Measurements from ENCODE around the gene FAM114A2. TPM values are rescaled to one million over a fixed set of nuclear protein-coding genes. Genes with fewer than 3 reads are reported as not detected.

The FAM114A2 gene
- total RNA-seq, 1 donor from 2014 or later = 30.5 TPM

DNA sequence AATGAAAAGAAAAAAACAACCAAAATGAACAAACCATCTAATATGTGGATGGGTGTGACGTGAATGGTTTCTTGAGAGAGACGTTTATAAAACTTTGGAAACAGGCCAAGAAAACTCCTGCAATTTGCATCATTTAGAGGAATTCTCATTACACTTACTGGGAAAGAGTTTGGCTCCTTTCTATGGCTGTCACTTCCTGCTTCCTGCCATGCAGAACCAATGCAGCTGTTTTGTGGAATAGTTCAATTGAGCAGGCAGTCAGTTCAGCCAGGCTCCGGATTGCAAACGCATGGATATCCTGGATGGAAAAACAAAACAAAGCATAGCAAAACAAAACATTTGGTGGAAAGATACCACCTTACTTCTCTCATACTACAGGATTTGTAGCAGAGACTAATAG lies 36.6 kb downstream of the FAM114A2 start:
- intact Hi-C loops (cut with micrococcal nuclease) = no loop called here
- no peak for TF ChIP-seq CTCF (IDR thresholded peaks at IDR 0.05)
- ATAC-seq (ENCODE audit: low read depth) (no peak), DNase-seq (no peak)
- H3K27me3 Mint-ChIP-seq = no peaks in the 10 kb centered on the region
- CTCF ChIA-PET = no interaction called here
- no peak overlapping the region for H3K4me3 Mint-ChIP-seq
- POLR2A ChIA-PET = no interaction called here
- H3K36me3 Mint-ChIP-seq (ENCODE audit: low read depth) = peaks cover 62% of the 10 kb centered on the region
- H3K9me3 Mint-ChIP-seq = peaks cover 3% of the 10 kb centered on the region
- H3K27ac Mint-ChIP-seq = no peak overlapping the region
- no peaks in the 10 kb centered on the region for H3K4me1 Mint-ChIP-seq

DNA sequence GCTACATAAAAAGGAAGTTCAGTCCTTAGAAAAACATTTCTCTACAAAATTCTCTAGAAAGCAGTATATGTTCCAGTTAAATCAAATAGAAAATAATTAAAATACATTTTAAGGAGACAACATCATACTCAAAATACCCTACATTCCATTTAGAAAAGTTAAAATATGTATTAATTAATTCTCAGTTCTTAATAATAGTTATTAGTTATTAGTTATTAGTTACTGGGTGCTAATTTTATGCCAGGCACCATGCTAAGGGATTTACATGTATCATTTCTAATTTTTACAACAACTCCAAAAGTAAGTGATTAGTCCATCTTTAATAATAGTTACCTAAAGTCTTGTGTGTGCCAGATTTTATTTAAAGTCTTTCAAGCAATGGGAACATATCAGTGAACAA lies 38.0 kb downstream of the FAM114A2 start:
- no peak overlapping the region for H3K27ac Mint-ChIP-seq
- DNase-seq (no peak), ATAC-seq (ENCODE audit: low read depth) (no peak)
- CTCF ChIA-PET = no interaction called here
- no peaks in the 10 kb centered on the region for H3K27me3 Mint-ChIP-seq
- H3K4me3 Mint-ChIP-seq = no peak overlapping the region
- peaks cover 65% of the 10 kb centered on the region for H3K36me3 Mint-ChIP-seq (ENCODE audit: low read depth)
- H3K9me3 Mint-ChIP-seq = peaks cover 3% of the 10 kb centered on the region
- H3K4me1 Mint-ChIP-seq = no peaks in the 10 kb centered on the region
- POLR2A ChIA-PET = no interaction called here
- TF ChIP-seq CTCF (IDR thresholded peaks at IDR 0.05) = no peak
- intact Hi-C loops (cut with micrococcal nuclease) = no loop called here

- DNase-seq (no peak), ATAC-seq (ENCODE audit: low read depth) (no peak)
- Mint-ChIP-seq H3K27ac (no peak overlapping the region), H3K36me3 (ENCODE audit: low read depth) (peaks cover 68% of the 10 kb centered on the region), H3K4me3 (no peak overlapping the region), H3K4me1 (no peaks in the 10 kb centered on the region), H3K27me3 (no peaks in the 10 kb centered on the region), H3K9me3 (peaks cover 3% of the 10 kb centered on the region)
- ChIA-PET POLR2A (no interaction called here), CTCF (no interaction called here)
- no peak for TF ChIP-seq CTCF (IDR thresholded peaks at IDR 0.05)
- intact Hi-C loops (cut with micrococcal nuclease) = no loop called here
Observed at GRCh38 chr5:153999995-154000394, 38.7 kb downstream of the FAM114A2 start.

DNA sequence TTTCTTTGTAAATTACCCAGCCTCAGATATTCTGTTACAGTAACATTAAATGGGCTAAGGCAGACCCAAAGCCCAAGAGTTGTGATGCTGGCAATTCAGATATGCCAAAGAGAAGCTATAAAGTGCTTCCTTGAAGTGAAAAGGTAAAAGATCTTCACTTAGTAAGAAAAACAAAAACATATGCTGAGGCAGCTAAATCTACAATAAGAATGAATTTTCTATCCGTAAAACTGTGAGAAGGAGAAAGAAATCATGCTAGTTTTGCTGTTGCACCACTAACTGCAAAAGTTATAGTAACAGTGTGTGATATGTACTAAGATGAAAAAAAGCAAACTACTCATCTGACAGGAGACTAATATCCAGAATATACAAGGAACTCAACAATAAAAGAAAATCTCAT lies 39.9 kb downstream of the FAM114A2 start:
- no peak for TF ChIP-seq CTCF (IDR thresholded peaks at IDR 0.05)
- POLR2A ChIA-PET = interaction anchor here (0.7 kb wide), 1 partner anchor 17 kb away, joined by 4 read pairs; no protein-coding TSS in a partner anchor
- H3K4me3 Mint-ChIP-seq = no peak overlapping the region
- H3K27me3 Mint-ChIP-seq = no peaks in the 10 kb centered on the region
- ATAC-seq (ENCODE audit: low read depth) (no peak), DNase-seq (no peak)
- no peaks in the 10 kb centered on the region for H3K4me1 Mint-ChIP-seq
- peaks cover 3% of the 10 kb centered on the region for H3K9me3 Mint-ChIP-seq
- intact Hi-C loops (cut with micrococcal nuclease) = no loop called here
- no peak overlapping the region for H3K27ac Mint-ChIP-seq
- H3K36me3 Mint-ChIP-seq (ENCODE audit: low read depth) = peaks cover 69% of the 10 kb centered on the region
- CTCF ChIA-PET = no interaction called here

DNA sequence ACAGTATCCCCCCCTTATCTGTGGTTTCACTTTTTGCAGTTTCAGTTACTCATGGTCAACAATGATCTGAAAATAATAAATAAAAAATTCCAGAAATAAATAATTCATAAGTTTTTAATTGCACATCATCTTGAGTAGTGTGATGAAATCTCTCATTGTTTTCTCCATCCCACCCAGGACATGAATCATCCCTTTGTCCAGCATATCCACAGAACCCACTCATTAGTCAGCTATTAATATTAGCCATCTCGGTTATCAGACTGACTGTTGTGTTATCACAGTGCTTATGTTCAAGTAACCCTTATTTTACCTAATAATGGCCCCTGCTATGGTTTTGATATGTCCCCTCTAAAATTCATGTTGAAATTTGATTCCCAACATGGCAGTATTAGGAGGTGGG lies 40.7 kb downstream of the FAM114A2 start:
- DNase-seq = no peak
- no peak for ATAC-seq (ENCODE audit: low read depth)
- Mint-ChIP-seq H3K4me1 (no peaks in the 10 kb centered on the region), H3K36me3 (ENCODE audit: low read depth) (peaks cover 74% of the 10 kb centered on the region), H3K4me3 (no peak overlapping the region), H3K9me3 (peaks cover 3% of the 10 kb centered on the region), H3K27me3 (no peaks in the 10 kb centered on the region), H3K27ac (no peak overlapping the region)
- ChIA-PET POLR2A (no interaction called here), CTCF (no interaction called here)
- intact Hi-C loops (cut with micrococcal nuclease) = no loop called here
- TF ChIP-seq CTCF (IDR thresholded peaks at IDR 0.05) = no peak
